ENCODE measurements around the gene ADAMTS9.

The ADAMTS9 gene

DNA sequence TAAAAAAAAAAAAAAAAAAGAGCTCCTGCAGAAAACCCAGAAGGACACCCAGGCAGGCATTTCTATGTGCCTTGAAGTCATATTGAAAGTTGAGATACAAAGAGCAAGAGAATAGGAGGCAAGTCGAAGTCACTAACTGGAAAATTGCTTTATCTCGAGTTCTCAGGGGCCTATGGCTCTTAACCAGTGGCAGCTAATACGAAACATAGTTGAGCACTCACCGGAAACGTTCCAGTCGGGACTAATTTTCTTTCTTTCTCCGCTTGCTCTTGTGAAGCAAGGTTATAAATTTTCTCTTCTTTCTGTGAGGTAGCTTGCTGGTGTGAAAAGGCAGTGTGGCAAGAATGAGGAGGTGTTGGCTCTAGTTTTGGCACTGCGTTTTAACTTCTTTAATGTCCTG, 181.5 kb downstream of the ADAMTS9 start:
- Histone ChIP-seq H3K9ac (no peak overlapping the region), H3K9me3 (no peaks in the 10 kb centered on the region), H3K4me2 (no peak overlapping the region), H4K20me1 (no peaks in the 10 kb centered on the region), H3K27me3 (no peaks in the 10 kb centered on the region), H3K36me3 (no peaks in the 10 kb centered on the region), H3K4me3 (no peak overlapping the region), H3K27ac (no peak overlapping the region), H3K4me1 (no peaks in the 10 kb centered on the region)
- TF ChIP-seq Cebpa-rat (IDR thresholded peaks at IDR 0.05): no peak

GRCh38 chr3:64505419-64505818, 182.4 kb downstream of the ADAMTS9 start:
- Histone ChIP-seq H3K27ac (no peak overlapping the region), H3K27me3 (no peaks in the 10 kb centered on the region), H3K36me3 (no peaks in the 10 kb centered on the region), H4K20me1 (no peaks in the 10 kb centered on the region), H3K4me1 (no peaks in the 10 kb centered on the region), H3K4me2 (no peak overlapping the region), H3K9me3 (no peaks in the 10 kb centered on the region), H3K4me3 (no peak overlapping the region), H3K9ac (no peak overlapping the region)
- TF ChIP-seq Cebpa-rat (IDR thresholded peaks at IDR 0.05): peak; percentile 64; the same call in 1 of the 2 replicates

DNA sequence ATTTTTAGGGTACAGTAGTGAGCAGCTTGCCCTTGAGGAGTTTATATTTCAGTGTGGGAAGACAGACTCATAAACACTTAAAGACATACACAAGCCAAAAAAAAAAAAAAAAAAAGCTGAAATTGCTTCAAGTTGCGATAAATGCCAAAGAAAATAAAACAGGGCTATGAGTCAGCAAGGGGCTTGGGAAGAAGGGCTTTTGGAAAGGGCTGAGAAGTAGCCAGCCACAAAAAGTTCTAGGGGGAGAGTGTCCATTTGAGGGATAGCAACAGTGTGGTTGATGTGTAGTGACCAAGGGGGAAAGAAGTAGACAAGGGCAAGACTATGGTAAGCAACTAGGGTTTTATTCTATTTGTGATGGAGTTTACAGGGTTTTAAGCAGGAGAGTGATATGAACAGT, 185.5 kb downstream of the ADAMTS9 start:
- no peaks in the 10 kb centered on the region for H4K20me1 ChIP-seq
- no peak for TF ChIP-seq Cebpa-rat (IDR thresholded peaks at IDR 0.05)
- H3K27me3 ChIP-seq: no peaks in the 10 kb centered on the region
- no peaks in the 10 kb centered on the region for H3K4me1 ChIP-seq
- no peak overlapping the region for H3K9ac ChIP-seq
- no peak overlapping the region for H3K4me2 ChIP-seq
- no peak overlapping the region for H3K4me3 ChIP-seq
- no peak overlapping the region for H3K27ac ChIP-seq
- H3K36me3 ChIP-seq: no peaks in the 10 kb centered on the region
- no peaks in the 10 kb centered on the region for H3K9me3 ChIP-seq

DNA sequence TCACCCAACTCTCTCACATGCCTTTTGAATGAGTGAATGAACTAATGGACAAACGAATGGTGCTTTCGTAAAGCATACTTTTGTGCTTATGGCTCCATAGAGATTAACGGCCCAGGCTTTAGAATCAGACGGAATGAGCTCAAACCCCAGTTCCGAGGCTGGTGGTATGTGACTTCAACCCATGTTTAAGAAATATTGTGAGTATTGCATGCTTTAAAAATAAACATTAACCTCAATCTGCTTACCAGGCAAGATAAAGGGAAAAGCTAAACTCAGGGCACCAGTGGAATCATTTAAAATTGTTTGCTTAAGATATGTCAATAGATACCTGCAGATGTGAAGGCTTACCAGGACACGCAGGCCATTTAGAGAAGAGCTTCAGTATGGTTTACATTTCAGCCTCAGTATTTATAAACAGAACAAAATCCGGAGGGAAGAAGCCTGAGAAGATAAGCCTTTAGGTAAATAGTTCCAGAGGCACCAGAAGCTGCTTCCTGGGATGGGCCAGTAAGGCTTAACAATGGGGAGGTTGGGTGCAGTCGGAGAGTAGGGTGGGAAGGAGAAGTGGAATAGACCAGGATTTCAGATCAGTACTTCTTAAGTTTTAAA, 186.4 kb downstream of the ADAMTS9 start:
- H3K9me3 ChIP-seq: no peaks in the 10 kb centered on the region
- H3K27me3 ChIP-seq: no peaks in the 10 kb centered on the region
- H3K9ac ChIP-seq: no peak overlapping the region
- TF ChIP-seq Cebpa-rat (IDR thresholded peaks at IDR 0.05): no peak
- no peak overlapping the region for H3K4me3 ChIP-seq
- H4K20me1 ChIP-seq: no peaks in the 10 kb centered on the region
- H3K27ac ChIP-seq: no peak overlapping the region
- no peaks in the 10 kb centered on the region for H3K36me3 ChIP-seq
- H3K4me1 ChIP-seq: no peaks in the 10 kb centered on the region
- no peak overlapping the region for H3K4me2 ChIP-seq

DNA sequence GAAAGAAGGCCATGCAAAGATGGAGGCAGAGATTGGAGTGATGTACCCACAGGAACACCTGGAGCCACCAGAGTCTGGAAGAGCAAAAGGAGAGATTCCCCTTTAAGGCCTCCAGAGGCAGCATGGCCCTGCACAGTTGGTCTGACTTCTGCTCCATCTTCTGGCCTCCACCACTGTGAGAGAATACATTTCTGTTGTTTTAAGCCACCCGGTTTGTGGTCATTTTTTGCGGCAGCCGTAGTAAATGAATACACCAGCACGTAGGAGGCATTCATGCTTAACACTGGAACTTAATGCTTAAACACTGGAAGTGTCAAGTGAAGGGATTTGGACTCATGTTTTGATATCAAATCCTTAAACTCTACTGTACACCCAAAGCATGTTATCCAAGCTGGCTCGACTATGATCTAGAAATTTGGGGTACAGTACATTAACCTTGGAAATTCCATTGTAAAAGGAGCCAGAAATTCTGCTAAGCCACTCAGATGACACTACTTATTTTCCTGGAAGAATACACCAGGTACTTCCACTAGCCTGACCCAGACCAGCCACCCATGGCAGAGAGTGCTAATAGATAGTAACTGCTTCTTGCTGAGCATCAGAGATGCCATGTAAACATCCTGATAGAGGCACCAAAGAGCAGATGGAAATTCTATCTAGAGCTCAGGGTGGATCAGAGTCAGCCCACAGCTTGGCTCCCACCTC, 190.9 kb downstream of the ADAMTS9 start:
- Histone ChIP-seq H3K4me2 (no peak overlapping the region), H3K9ac (no peak overlapping the region), H4K20me1 (no peaks in the 10 kb centered on the region), H3K9me3 (no peaks in the 10 kb centered on the region), H3K36me3 (no peaks in the 10 kb centered on the region), H3K4me1 (no peaks in the 10 kb centered on the region), H3K4me3 (no peak overlapping the region), H3K27ac (no peak overlapping the region), H3K27me3 (peaks cover 30% of the 10 kb centered on the region)
- TF ChIP-seq Cebpa-rat (IDR thresholded peaks at IDR 0.05): no peak

GRCh38 chr3:64495781-64496334, 191.9 kb downstream of the ADAMTS9 start:
- TF ChIP-seq Cebpa-rat (IDR thresholded peaks at IDR 0.05): no peak
- Histone ChIP-seq H3K4me1 (no peaks in the 10 kb centered on the region), H3K4me3 (no peak overlapping the region), H3K4me2 (no peak overlapping the region), H3K36me3 (no peaks in the 10 kb centered on the region), H3K27me3 (peaks cover 40% of the 10 kb centered on the region), H4K20me1 (no peaks in the 10 kb centered on the region), H3K9ac (no peak overlapping the region), H3K9me3 (no peaks in the 10 kb centered on the region), H3K27ac (no peak overlapping the region)

DNA sequence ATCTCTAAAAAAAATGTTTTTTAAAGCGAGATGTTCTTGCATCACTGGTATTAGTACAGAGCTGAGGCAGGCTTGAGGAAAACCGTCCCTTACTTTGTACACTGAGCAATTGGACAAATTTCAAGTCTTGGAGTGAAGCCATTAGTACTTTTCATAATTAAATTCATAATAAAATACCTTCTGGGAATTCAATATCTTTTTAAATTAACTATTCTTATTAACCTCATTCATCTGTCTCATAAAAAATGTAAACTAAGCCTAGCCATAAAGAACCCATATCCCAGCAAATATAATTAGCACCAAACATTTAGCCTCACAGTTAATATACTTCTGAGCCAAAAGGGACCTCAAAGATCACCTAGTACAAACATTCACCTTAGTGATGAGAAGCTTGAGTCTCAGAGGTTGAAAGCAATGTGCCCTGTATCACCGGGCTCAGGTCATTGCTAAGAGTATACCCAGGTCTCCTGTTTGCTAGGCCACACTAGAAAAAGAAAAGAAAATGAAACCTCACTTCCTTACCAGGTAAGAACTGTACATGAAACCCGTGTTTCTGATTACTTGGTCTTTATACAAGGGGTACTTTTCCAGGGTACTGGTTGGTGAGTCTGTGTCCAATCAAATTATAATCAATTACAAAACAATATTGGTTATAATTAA, 192.5 kb downstream of the ADAMTS9 start:
- no peak overlapping the region for H3K9ac ChIP-seq
- no peak overlapping the region for H3K4me2 ChIP-seq
- no peaks in the 10 kb centered on the region for H4K20me1 ChIP-seq
- H3K27ac ChIP-seq: no peak overlapping the region
- H3K27me3 ChIP-seq: peaks cover 44% of the 10 kb centered on the region
- TF ChIP-seq Cebpa-rat (IDR thresholded peaks at IDR 0.05): no peak
- H3K36me3 ChIP-seq: no peaks in the 10 kb centered on the region
- no peak overlapping the region for H3K4me3 ChIP-seq
- no peaks in the 10 kb centered on the region for H3K9me3 ChIP-seq
- no peaks in the 10 kb centered on the region for H3K4me1 ChIP-seq

- Histone ChIP-seq H3K4me3 (no peak overlapping the region), H3K9ac (no peak overlapping the region), H3K27me3 (peaks cover 46% of the 10 kb centered on the region), H3K9me3 (no peaks in the 10 kb centered on the region), H3K4me1 (0 out of 2 replicates have a peak, but pooled peaks cover 2% of the 10 kb centered on the region), H3K4me2 (no peak overlapping the region), H4K20me1 (no peaks in the 10 kb centered on the region), H3K36me3 (no peaks in the 10 kb centered on the region), H3K27ac (no peak overlapping the region)
- TF ChIP-seq Cebpa-rat (IDR thresholded peaks at IDR 0.05): no peak
Measured at GRCh38 chr3:64494526-64494925, 193.3 kb downstream of the ADAMTS9 start.

DNA sequence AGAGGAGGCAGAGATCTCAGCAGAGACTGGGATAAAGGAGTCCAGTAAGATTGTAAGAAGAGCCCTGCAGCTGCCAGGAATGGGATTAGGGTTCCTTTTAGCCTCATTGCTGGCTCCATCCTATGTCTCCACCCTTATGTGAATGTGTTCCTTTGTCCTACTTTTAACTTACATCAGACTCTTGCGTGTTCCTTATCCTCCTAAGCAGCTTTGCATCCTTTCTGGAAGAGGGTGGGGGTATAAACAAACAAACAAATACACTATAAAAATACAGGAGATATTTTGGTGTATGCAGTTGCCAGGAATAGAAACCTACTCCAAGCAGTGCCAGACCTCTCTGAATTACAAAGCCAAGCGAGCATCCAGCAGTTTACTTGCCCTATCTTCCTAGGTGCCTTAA, 194.7 kb downstream of the ADAMTS9 start:
- Histone ChIP-seq H3K27me3 (peaks cover 54% of the 10 kb centered on the region), H3K9ac (no peak overlapping the region), H3K4me1 (peaks cover 16% of the 10 kb centered on the region), H3K4me3 (no peak overlapping the region), H3K36me3 (no peaks in the 10 kb centered on the region), H3K4me2 (no peak overlapping the region), H3K9me3 (no peaks in the 10 kb centered on the region), H4K20me1 (no peaks in the 10 kb centered on the region), H3K27ac (no peak overlapping the region)
- TF ChIP-seq Cebpa-rat (IDR thresholded peaks at IDR 0.05): no peak

- Histone ChIP-seq H3K4me1 (peaks cover 16% of the 10 kb centered on the region), H3K27me3 (peaks cover 54% of the 10 kb centered on the region), H4K20me1 (no peaks in the 10 kb centered on the region), H3K4me2 (no peak overlapping the region), H3K27ac (no peak overlapping the region), H3K9ac (no peak overlapping the region), H3K36me3 (no peaks in the 10 kb centered on the region), H3K4me3 (no peak overlapping the region), H3K9me3 (no peaks in the 10 kb centered on the region)
- TF ChIP-seq Cebpa-rat (IDR thresholded peaks at IDR 0.05): no peak
Measured at GRCh38 chr3:64491843-64492242, 196.0 kb downstream of the ADAMTS9 start.

All from BLaER1 (cell line).